ENCODE measurements around the gene TTI1.

- TF ChIP-seq CTCF (IDR thresholded peaks at IDR 0.05): no peak
- TF ChIP-seq JUND (IDR thresholded peaks at IDR 0.05): no peak
- no peak for TF ChIP-seq PBX3 (IDR thresholded peaks at IDR 0.05)
- no peak for TF ChIP-seq EP300 (IDR thresholded peaks at IDR 0.05; ENCODE audit: borderline replicate concordance in 1 of 2, low read depth in 1 of 2, low read length in 1 of 2)
- TF ChIP-seq TAF1 (IDR thresholded peaks at IDR 0.05; ENCODE audit: borderline replicate concordance, low read depth, low read length): no peak
- TF ChIP-seq POLR2AphosphoS5 (IDR thresholded peaks at IDR 0.05; ENCODE audit: low read depth, low read length): no peak
These were observed 86.3 kb downstream of the TTI1 start for GRCh38 chr20:37946946-37947345.
